Stimulated activated CD8-positive, alpha-beta memory T cell treated with anti-CD3 and anti-CD28 coated beads, Interleukin-4, amount 100 ng/mL, for 24 hours (primary cell): ENCODE results near the gene FUOM.

Source experiments
- DNase-seq: peaks from one replicate; pipeline ENCODE4 v3.0.0-alpha.2; 2020; ENCODE audit warnings: low read depth

Gene FUOM

DNA sequence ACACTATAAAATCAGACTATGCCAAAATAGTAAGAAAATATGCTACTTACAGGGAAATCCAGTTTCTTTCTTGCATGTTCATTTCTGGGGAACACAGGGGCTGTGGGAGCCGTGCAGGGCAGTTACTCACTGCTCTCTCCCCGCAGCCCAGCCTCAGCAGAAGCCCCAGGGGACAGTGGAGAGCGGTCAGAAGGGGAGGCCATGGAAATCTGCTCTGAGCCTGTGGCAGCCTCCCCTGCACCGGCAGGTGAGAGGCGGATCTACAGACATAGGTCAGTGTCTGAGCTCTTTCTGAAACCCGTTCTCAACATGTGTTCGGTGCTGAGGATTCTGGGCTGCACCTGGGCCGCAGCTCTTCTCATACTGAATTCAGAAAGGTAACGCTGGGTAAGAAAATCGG is 46.2 kb downstream of the FUOM start:
- DNase-seq, result no peak

- DNase-seq, result no peak
Observed at GRCh38 chr10:133310789-133311188, 47.0 kb downstream of the FUOM start.

- DNase-seq, result no peak
Observed at GRCh38 chr10:133310399-133310755, 47.4 kb downstream of the FUOM start.

GRCh38 chr10:133309720-133310398 is 48.0 kb downstream of the FUOM start:
- DNase-seq, result no peak

- DNase-seq, result peak; percentile 87
Observed at GRCh38 chr10:133309100-133309719, 48.6 kb downstream of the FUOM start.

GRCh38 chr10:133308421-133309099 is 49.3 kb downstream of the FUOM start, which contains the start of the genes TUBGCP2 and ZNF511:
Gene TUBGCP2, minus strand, starts transcription at chr10:133308872. Its CDS starts 5,931 bp downstream, at chr10:133302941.
Gene ZNF511, plus strand, starts transcription at chr10:133308914. Its CDS starts 30 bp downstream, at chr10:133308944.
- peak; percentile 89 for DNase-seq

DNA sequence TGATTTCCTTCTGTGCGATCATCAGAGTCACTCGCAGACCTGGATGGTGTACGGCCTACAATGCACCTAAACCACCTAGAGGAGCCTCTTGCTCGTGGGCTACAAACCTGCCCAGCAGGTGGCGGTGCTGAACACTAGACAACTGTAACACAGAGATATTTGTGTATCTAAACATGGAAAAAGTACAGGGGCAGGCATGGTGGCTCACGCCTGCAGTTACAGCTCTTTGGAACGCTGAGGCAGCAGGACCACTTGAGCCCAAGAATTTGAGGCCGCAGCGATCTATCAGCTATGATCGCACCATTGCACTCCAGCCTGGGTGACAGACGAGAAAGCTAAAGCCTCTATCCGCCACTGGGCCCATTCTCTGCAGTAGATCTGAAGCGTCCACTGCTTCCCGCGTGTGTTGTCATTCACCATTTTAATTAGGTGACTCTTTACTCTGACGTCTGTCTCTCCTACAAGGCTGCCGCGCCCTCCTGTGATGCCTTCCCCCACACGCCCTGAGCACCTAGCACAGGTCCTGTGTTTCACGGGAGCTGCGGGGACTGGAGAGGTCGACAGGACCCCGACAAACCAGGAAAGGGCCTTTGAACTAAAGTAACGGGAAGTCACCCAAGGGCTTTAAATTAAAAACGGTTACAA is 49.9 kb downstream of the FUOM start:
- peak; percentile 77 for DNase-seq

DNA sequence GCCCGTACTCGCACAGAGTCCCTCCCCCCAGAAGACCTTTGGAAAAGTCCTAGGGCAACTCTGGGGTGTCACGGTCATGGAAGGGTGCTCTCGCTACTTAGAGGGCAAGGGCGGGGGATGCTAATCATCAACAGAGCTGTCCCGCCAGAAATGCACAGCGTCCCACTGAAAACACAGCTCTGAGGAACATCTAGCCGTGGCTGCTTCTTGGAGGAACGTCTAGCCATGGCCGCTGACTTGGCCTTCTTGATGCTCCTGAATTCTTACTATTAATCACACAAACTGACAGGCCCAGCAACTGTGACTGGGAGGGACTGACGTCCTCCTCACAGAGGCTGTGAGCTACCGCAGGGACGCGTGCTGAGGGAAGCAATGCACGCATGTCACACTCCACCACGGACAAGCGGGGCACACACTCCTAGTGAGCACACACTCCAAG is 50.9 kb downstream of the FUOM start:
- no peak for DNase-seq

DNA sequence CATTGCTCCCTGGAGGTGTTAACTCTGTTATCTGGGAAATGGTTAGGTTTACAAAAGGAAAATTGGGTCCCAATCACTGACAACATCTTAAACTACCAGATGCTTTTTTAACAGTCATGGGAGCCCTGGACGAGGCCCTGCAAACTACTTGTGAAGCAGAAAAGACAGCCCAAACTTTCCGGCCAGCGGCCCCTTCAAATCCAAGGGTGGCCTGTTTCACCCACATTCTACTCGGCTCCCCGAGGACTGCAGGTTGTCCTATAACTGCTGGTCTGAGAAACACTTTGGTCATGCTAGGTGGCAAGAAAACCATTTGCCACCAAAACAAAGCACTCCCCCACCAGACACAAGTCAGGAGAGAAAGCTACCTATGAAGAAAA is 51.7 kb downstream of the FUOM start:
- no peak for DNase-seq
